Colonic mucosa (tissue), 4 donors: ENCODE measurements around the gene BANF1. TPM values are rescaled to one million over a fixed set of nuclear protein-coding genes. Genes with fewer than 3 reads are reported as not detected.

Source experiments
- DNase-seq: peaks from one replicate; pipeline ENCODE4 v3.0.0-alpha.2; 2020
- H3K27ac ChIP-seq: fragments of 200-600 bp; one replicate; pipeline ENCODE4 v1.8.0; 2021
- H3K27me3 ChIP-seq: fragments of 200-600 bp; one replicate; pipeline ENCODE4 v1.8.0; 2021
- H3K36me3 ChIP-seq: fragments of 200-600 bp; one replicate; pipeline ENCODE4 v1.8.0; 2021
- H3K4me1 ChIP-seq: fragments of 200-600 bp; one replicate; pipeline ENCODE4 v1.8.0; 2021; ENCODE audit warnings: mild to moderate bottlenecking
- H3K4me3 ChIP-seq: fragments of 200-600 bp; one replicate; pipeline ENCODE4 v1.8.0; 2021
- H3K9ac ChIP-seq, 2 donors: one replicate each; pipeline ENCODE4 v1.7.0; 2013; ENCODE audit warnings: control low read depth in 2 of 2, low read depth in 2 of 2, low read length in 2 of 2
- H3K9me3 ChIP-seq: fragments of 200-600 bp; one replicate; pipeline ENCODE4 v1.8.0; 2021
- CTCF ChIP-seq: fragments of 200-600 bp; IDR thresholded peaks from one replicate; pipeline ENCODE4 v1.8.0; 2022; ENCODE audit warnings: antibody characterized with exemption, mild to moderate bottlenecking
- intact Hi-C: fragments of 100-400 bp; cut with DNase I; formaldehyde crosslinking; loops from one replicate; pipeline ENCODE4 v1.14.1; 2022
- total RNA-seq, 2 donors: library from RNA; stranded (reverse); fragmentation: NEBNext Ultra II Directional in 1 of 2; extraction: Animal tissue kit (Norgen Biotek cat#: 25700) in 1 of 2; gene quantifications; one replicate each; pipeline ENCODE4 v1.2.1, GENCODE V29; 2021
- donor health status: healthy.
- donor health status: DM: no; HTN: no; CAD: no.
- donor health status: DM: no; HTN: no; CAD: no.

BANF1 gene
- total RNA-seq, 2 donors from 2014 or later: 128 to 231 TPM

- Histone ChIP-seq H3K4me1 (peaks cover 11% of the 10 kb centered on the region), H3K27ac (peak overlapping the region; percentile 92), H3K4me3 (peak overlapping the region; percentile 94), H3K9me3 (no peaks in the 10 kb centered on the region), H3K36me3 (peaks cover 10% of the 10 kb centered on the region), H3K27me3 (no peaks in the 10 kb centered on the region), H3K9ac (peak overlapping the region; percentile 82 to 96)
- DNase-seq: no peak
- no peak for TF ChIP-seq CTCF
- intact Hi-C loops: loop anchor here (5.0 kb wide), 1 partner anchor 41 kb away; the partner anchor contains the start of genes BANF1 and EIF1AD
Observed at GRCh38 chr11:65960824-65961266, 41.5 kb upstream of the BANF1 start.

- Histone ChIP-seq H3K36me3 (peaks cover 17% of the 10 kb centered on the region), H3K27me3 (no peaks in the 10 kb centered on the region), H3K9ac (peak within 1 kb of the TSS; percentile 82 to 96), H3K27ac (peak within 1 kb of the TSS; percentile 92), H3K4me1 (peaks cover 11% of the 10 kb centered on the region), H3K4me3 (peak within 1 kb of the TSS; percentile 94), H3K9me3 (no peaks in the 10 kb centered on the region)
- intact Hi-C loops: loop anchor here (5.0 kb wide), 1 partner anchor 41 kb away; the partner anchor contains the start of genes BANF1 and EIF1AD
- no peak for TF ChIP-seq CTCF
- peak; percentile 97 for DNase-seq
Observed at GRCh38 chr11:65961267-65962140, 40.8 kb upstream of the BANF1 start, which contains the start of gene SART1. Gene SART1, plus strand, starts transcription at chr11:65961734. Its CDS starts 47 bp downstream, at chr11:65961781.

- intact Hi-C loops: loop anchor here (5.0 kb wide), 1 partner anchor 40 kb away; the partner anchor contains the start of genes BANF1 and EIF1AD
- no peak for DNase-seq
- peak overlapping the region; percentile 92 for H3K27ac ChIP-seq
- H3K4me3 ChIP-seq: peak overlapping the region; percentile 94
- no peaks in the 10 kb centered on the region for H3K9me3 ChIP-seq
- peaks cover 11% of the 10 kb centered on the region for H3K4me1 ChIP-seq
- TF ChIP-seq CTCF: no peak
- H3K36me3 ChIP-seq: peaks cover 23% of the 10 kb centered on the region
- peak overlapping the region; percentile 70 to 82 for H3K9ac ChIP-seq
- no peaks in the 10 kb centered on the region for H3K27me3 ChIP-seq
Observed at GRCh38 chr11:65962141-65962564, 40.1 kb upstream of the BANF1 start.

GRCh38 chr11:65964906-65965305 lies 37.4 kb upstream of the BANF1 start:
- H3K27ac ChIP-seq: no peak overlapping the region
- no peak overlapping the region for H3K9ac ChIP-seq
- H3K4me1 ChIP-seq: peaks cover 11% of the 10 kb centered on the region
- TF ChIP-seq CTCF: no peak
- H3K9me3 ChIP-seq: no peaks in the 10 kb centered on the region
- H3K4me3 ChIP-seq: no peak overlapping the region
- no peak for DNase-seq
- no peaks in the 10 kb centered on the region for H3K27me3 ChIP-seq
- H3K36me3 ChIP-seq: peaks cover 29% of the 10 kb centered on the region
- intact Hi-C loops: loop anchor here (5.0 kb wide), 1 partner anchor 37 kb away; the partner anchor contains the start of genes BANF1 and EIF1AD

GRCh38 chr11:65965986-65966762 lies 36.1 kb upstream of the BANF1 start:
- Histone ChIP-seq H3K27me3 (no peaks in the 10 kb centered on the region), H3K4me3 (no peak overlapping the region), H3K9ac (no peak overlapping the region), H3K36me3 (peaks cover 29% of the 10 kb centered on the region), H3K27ac (no peak overlapping the region), H3K9me3 (no peaks in the 10 kb centered on the region), H3K4me1 (peaks cover 11% of the 10 kb centered on the region)
- TF ChIP-seq CTCF: no peak
- intact Hi-C loops: no loop called here
- DNase-seq: no peak
